HepG2 (cell line): ENCODE data around the gene GPC6.

Source experiments
- CTCF ChIP-seq: sonication (generic); formaldehyde crosslinking; IDR thresholded peaks from 2 replicates; pipeline ENCODE4 v1.5.0; 2020; ENCODE audit warnings: mild to moderate bottlenecking, missing genetic modification reagents, moderate library complexity
- GABPA ChIP-seq, 2 experiments: IDR thresholded peaks; 2 replicates each; pipeline ENCODE4 v1.6.1; 2011 to 2016; ENCODE audit warnings: low read depth in 2 of 2, low read length in 1 of 2, missing biosample characterization in 1 of 2, missing genetic modification characterization in 1 of 2
- KAT8 ChIP-seq: IDR thresholded peaks from 2 replicates; pipeline ENCODE4 v1.6.1; 2016; ENCODE audit warnings: missing genetic modification reagents, missing compliant biosample characterization
- MED13 ChIP-seq: sonication (generic); formaldehyde crosslinking; IDR thresholded peaks from 2 replicates; pipeline ENCODE4 v1.5.0; 2020; ENCODE audit warnings: missing genetic modification reagents
- MIER3 ChIP-seq: IDR thresholded peaks from 2 replicates; pipeline ENCODE4 v1.6.1; 2016; ENCODE audit warnings: missing compliant biosample characterization, borderline replicate concordance
- MLXIP ChIP-seq: sonication (generic); formaldehyde crosslinking; IDR thresholded peaks from 2 replicates; pipeline ENCODE4 v1.9.0; 2021; ENCODE audit warnings: missing genetic modification reagents, borderline replicate concordance
- TAF1 ChIP-seq: sonication (generic); formaldehyde crosslinking; IDR thresholded peaks from 2 replicates; pipeline ENCODE4 v1.4.0; 2020; ENCODE audit warnings: missing genetic modification reagents
- TARDBP ChIP-seq: sonication (generic); formaldehyde crosslinking; IDR thresholded peaks from 2 replicates; pipeline ENCODE4 v1.8.0; 2022; ENCODE audit warnings: mild to moderate bottlenecking, missing genetic modification reagents
- ZNF281 ChIP-seq: sonication (generic); formaldehyde crosslinking; IDR thresholded peaks from 2 replicates; pipeline ENCODE4 v1.4.0; 2020; ENCODE audit warnings: missing genetic modification reagents, borderline replicate concordance
- ZNF597 ChIP-seq: sonication (generic); formaldehyde crosslinking; IDR thresholded peaks from 2 replicates; pipeline ENCODE4 v1.5.0; 2020; ENCODE audit warnings: missing genetic modification reagents
- ZNF746 ChIP-seq: sonication (generic); formaldehyde crosslinking; IDR thresholded peaks from 2 replicates; pipeline ENCODE4 v1.8.0; 2022; ENCODE audit warnings: mild to moderate bottlenecking, missing genetic modification reagents

GRCh38 chr13:93987458-93987857 is 760.9 kb downstream of the GPC6 start:
- no peak for TF ChIP-seq KAT8 (CRISPR knock-in tag)
- TF ChIP-seq TARDBP (CRISPR knock-in tag) = no peak
- TF ChIP-seq MED13 (CRISPR knock-in tag) = no peak
- no peak for TF ChIP-seq ZNF746
- no peak for TF ChIP-seq ZNF281 (CRISPR knock-in tag)
- TF ChIP-seq TAF1 (CRISPR knock-in tag) = no peak
- no peak for TF ChIP-seq GABPA (IDR thresholded peaks at IDR 0.05; ENCODE audit: low read depth, low read length)
- TF ChIP-seq GABPA (CRISPR knock-in tag; IDR thresholded peaks at IDR 0.05; ENCODE audit: low read depth) = no peak
- no peak for TF ChIP-seq MIER3 (CRISPR knock-in tag)
- TF ChIP-seq CTCF (CRISPR knock-in tag) = no peak
- TF ChIP-seq MLXIP = no peak
- no peak for TF ChIP-seq ZNF597 (CRISPR knock-in tag)
